ENCODE data around the gene GTF3A.

Gene GTF3A

GRCh38 chr13:27405546-27406134 lies 18.8 kb upstream of the GTF3A start:
- peak; percentile 56 for DNase-seq (ENCODE audit: low spot score)

GRCh38 chr13:27406178-27406939 lies 18.1 kb upstream of the GTF3A start:
- peak; percentile 64 for DNase-seq (ENCODE audit: low spot score)

GRCh38 chr13:27408074-27408473 lies 16.3 kb upstream of the GTF3A start:
- no peak for DNase-seq (ENCODE audit: low spot score)

GRCh38 chr13:27409013-27409412 lies 15.4 kb upstream of the GTF3A start:
- no peak for DNase-seq (ENCODE audit: low spot score)

GRCh38 chr13:27411341-27411740 lies 13.1 kb upstream of the GTF3A start:
- no peak for DNase-seq (ENCODE audit: low spot score)

- DNase-seq (ENCODE audit: low spot score), result no peak
These were observed 9.3 kb upstream of the GTF3A start for GRCh38 chr13:27415116-27415515.

- no peak for DNase-seq (ENCODE audit: low spot score)
These were observed 5.1 kb upstream of the GTF3A start for GRCh38 chr13:27419328-27419727.

- DNase-seq (ENCODE audit: low spot score), result no peak
These were observed 3.1 kb upstream of the GTF3A start for GRCh38 chr13:27421101-27421871.

GRCh38 chr13:27423333-27423732 lies 1.1 kb upstream of the GTF3A start:
- no peak for DNase-seq (ENCODE audit: low spot score)

GRCh38 chr13:27425158-27425917 lies 919 bp downstream of the GTF3A start:
- peak; percentile 60 for DNase-seq (ENCODE audit: low spot score)

- DNase-seq (ENCODE audit: low spot score), result peak; percentile 94
These were observed 1.7 kb downstream of the GTF3A start for GRCh38 chr13:27425918-27426630.

- no peak for DNase-seq (ENCODE audit: low spot score)
These were observed 3.2 kb downstream of the GTF3A start for GRCh38 chr13:27427641-27428040.

- no peak for DNase-seq (ENCODE audit: low spot score)
These were observed 3.7 kb downstream of the GTF3A start for GRCh38 chr13:27428160-27428559.

GRCh38 chr13:27432180-27432579 lies 7.8 kb downstream of the GTF3A start:
- DNase-seq (ENCODE audit: low spot score), result no peak

- DNase-seq (ENCODE audit: low spot score), result no peak
These were observed 8.3 kb downstream of the GTF3A start for GRCh38 chr13:27432611-27433210.

- no peak for DNase-seq (ENCODE audit: low spot score)
These were observed 12.7 kb downstream of the GTF3A start for GRCh38 chr13:27437126-27437525.

- DNase-seq (ENCODE audit: low spot score), result no peak
These were observed 16.0 kb downstream of the GTF3A start for GRCh38 chr13:27440408-27440807.

- DNase-seq (ENCODE audit: low spot score), result no peak
These were observed 17.7 kb downstream of the GTF3A start for GRCh38 chr13:27442071-27442647.

- no peak for DNase-seq (ENCODE audit: low spot score)
These were observed 18.4 kb downstream of the GTF3A start for GRCh38 chr13:27442797-27443196.

GRCh38 chr13:27446986-27447583 lies 22.7 kb downstream of the GTF3A start:
- DNase-seq (ENCODE audit: low spot score), result no peak

Measured in RKO (cell line).